H1 (cell line): ENCODE data around the gene FDPS.

Experiments
- ASH2L ChIP-seq: fragments of 200-600, 300-600 bp; sonication (generic); IDR thresholded peaks from one replicate; pipeline ENCODE4 v1.7.1; 2017; ENCODE audit warnings: low read length
- CTCF ChIP-seq, 3 experiments: IDR thresholded peaks; 1 replicate in 2 of 3; 2 replicates in 1 of 3; pipeline versions ENCODE4 v1.5.1 to v1.6.1; 2011; ENCODE audit warnings: low read length in 3 of 3, mild to moderate bottlenecking in 3 of 3, inconsistent platforms in 2 of 3, low read depth in 1 of 3, moderate library complexity in 1 of 3; ENCODE audit not compliant: insufficient read depth in 1 of 3; ENCODE audit errors: control extremely low read depth in 1 of 3
- FOSL1 ChIP-seq: IDR thresholded peaks from 2 replicates; pipeline ENCODE4 v1.6.1; 2011; ENCODE audit warnings: mild to moderate bottlenecking, low read depth, low read length, moderate library complexity; ENCODE audit not compliant: insufficient read depth
- POLR2A ChIP-seq, 2 experiments: IDR thresholded peaks; 1 replicate in 1 of 2; 2 replicates in 1 of 2; pipeline ENCODE4 v1.6.1; 2011; ENCODE audit warnings: low read depth in 2 of 2, low read length in 2 of 2, mild to moderate bottlenecking in 2 of 2; ENCODE audit errors: control extremely low read depth in 1 of 2
- TCF12 ChIP-seq: IDR thresholded peaks from 2 replicates; pipeline ENCODE4 v1.6.1; 2011; ENCODE audit warnings: low read depth, mild to moderate bottlenecking, low read length

DNA sequence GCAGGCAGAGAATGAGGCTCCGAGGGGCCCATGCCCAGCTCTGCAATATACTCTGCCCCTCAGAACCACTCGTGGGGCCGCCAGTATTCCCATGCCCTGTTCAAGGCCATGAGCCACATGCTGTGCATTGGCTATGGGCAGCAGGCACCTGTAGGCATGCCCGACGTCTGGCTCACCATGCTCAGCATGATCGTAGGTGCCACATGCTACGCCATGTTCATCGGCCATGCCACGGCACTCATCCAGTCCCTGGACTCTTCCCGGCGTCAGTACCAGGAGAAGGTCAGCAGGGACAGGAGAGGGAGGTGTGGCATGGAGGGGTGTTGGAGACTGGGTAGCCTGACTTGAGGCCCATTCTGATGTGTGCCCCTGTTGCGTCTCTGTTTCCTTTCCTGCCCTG, 24.2 kb upstream of the FDPS start:
- TF ChIP-seq POLR2A (IDR thresholded peaks at IDR 0.05; ENCODE audit: control extremely low read depth in 1 of 2, low read depth in 2 of 2, low read length in 2 of 2) (no peak), ASH2L (no peak), FOSL1 (no peak), CTCF (IDR thresholded peaks at IDR 0.05; ENCODE audit: control extremely low read depth in 1 of 3, insufficient read depth in 1 of 3, low read depth in 1 of 3, low read length in 3 of 3) (no peak), TCF12 (no peak)
